Stimulated activated effector memory CD8-positive, alpha-beta T cell treated with anti-CD3 and anti-CD28 coated beads, Interleukin-12 subunit alpha, Interleukin-12 subunit beta, amount 100 ng/mL, for 72 hours (primary cell): ENCODE data around the gene NES.

ENCODE experiments used
- ATAC-seq: fragments of 150-1000 bp; cut with Tn5 transposase; 2 replicates; pipeline ENCODE4 v1.10.0; 2021
- DNase-seq, 2 donors: peaks; one replicate each; pipeline ENCODE4 v3.0.0; 2021 to 2022; ENCODE audit warnings: low spot score in 2 of 2
- H3K27ac Mint-ChIP-seq: one replicate; pipeline ENCODE4 v1.8.0; 2022; ENCODE audit warnings: mild to moderate bottlenecking, mixed read lengths
- H3K36me3 Mint-ChIP-seq: one replicate; pipeline ENCODE4 v1.8.0; 2022; ENCODE audit warnings: mild to moderate bottlenecking, mixed read lengths
- H3K4me1 Mint-ChIP-seq: one replicate; pipeline ENCODE4 v1.8.0; 2022; ENCODE audit warnings: mixed read lengths
- H3K4me3 Mint-ChIP-seq: one replicate; pipeline ENCODE4 v1.8.0; 2022; ENCODE audit warnings: mild to moderate bottlenecking, mixed read lengths
- H3K9me3 Mint-ChIP-seq: one replicate; pipeline ENCODE4 v1.8.0; 2022; ENCODE audit warnings: mixed read lengths

The NES gene

GRCh38 chr1:156618853-156619581, 58.2 kb downstream of the NES start, which contains the start of gene HAPLN2:
TSS of gene HAPLN2 (plus strand) at chr1:156619415. CDS start at chr1:156623491, 4,076 bp downstream.
- H3K27ac Mint-ChIP-seq: no peak within 1 kb of the TSS
- no peak within 1 kb of the TSS for H3K4me3 Mint-ChIP-seq
- no peaks in the 10 kb centered on the region for H3K4me1 Mint-ChIP-seq
- no peaks in the 10 kb centered on the region for H3K36me3 Mint-ChIP-seq
- DNase-seq (no peak), ATAC-seq (no peak)
- no peaks in the 10 kb centered on the region for H3K9me3 Mint-ChIP-seq
